Activated CD4-positive, alpha-beta T cell treated with anti-CD3 and anti-CD28 coated beads, Interleukin-2, amount 50 U/mL, for 48 hours (primary cell): ENCODE measurements around the gene NGFR.
A peak's percentile ranks its signal among the peaks of the same experiment; 100 is the strongest.
"Not testable (repeated sequence)": the region's sequence is repeated elsewhere in the genome, so short reads cannot be mapped to it uniquely, and the experiment has no call there.

Experiments used
- DNase-seq, 2 experiments: peaks; one replicate each; pipeline ENCODE4 v3.0.0-alpha.2; 2020

The NGFR gene

DNA sequence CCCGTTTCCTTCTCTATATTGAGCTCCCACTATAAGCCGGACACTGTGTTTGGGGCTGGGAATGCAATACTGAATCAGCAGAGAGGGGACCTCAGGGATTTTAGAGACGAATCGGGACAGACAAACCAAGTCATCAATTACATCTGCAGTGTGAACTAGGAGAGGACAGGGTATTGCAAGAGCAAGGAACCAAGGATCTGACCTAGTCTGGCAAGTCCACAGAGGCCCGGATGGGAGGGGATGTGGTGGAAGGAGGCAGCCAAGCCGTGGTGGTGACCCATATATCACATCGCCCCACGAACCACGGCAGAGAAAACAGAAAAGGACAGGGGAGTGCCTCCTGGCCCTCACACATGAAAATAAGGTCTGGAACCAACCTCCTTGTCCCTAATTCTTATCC lies 52.5 kb downstream of the NGFR start:
- DNase-seq: no peak

DNA sequence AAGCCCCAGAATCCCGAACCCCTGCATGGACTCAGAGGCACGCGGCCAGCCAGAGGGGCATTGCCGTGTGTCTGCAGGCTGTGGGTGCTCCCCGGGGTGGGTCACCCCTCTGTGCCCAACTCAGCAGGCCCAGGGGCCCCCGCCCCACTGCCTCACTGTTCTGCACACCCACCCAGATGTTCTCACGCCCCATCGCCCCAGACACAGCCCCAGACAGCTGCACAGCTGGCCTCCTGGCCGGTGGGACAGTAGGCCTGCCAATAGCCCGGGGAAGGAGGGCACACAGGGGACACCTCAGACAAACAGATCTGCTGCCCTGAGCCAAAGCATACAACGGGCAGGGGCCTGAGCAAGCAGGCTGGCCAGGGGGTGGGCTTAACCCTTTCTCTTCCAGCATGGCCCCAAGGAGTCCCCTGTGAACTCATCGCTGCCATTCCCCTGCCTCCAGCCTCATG lies 53.0 kb downstream of the NGFR start:
- DNase-seq: no peak

DNA sequence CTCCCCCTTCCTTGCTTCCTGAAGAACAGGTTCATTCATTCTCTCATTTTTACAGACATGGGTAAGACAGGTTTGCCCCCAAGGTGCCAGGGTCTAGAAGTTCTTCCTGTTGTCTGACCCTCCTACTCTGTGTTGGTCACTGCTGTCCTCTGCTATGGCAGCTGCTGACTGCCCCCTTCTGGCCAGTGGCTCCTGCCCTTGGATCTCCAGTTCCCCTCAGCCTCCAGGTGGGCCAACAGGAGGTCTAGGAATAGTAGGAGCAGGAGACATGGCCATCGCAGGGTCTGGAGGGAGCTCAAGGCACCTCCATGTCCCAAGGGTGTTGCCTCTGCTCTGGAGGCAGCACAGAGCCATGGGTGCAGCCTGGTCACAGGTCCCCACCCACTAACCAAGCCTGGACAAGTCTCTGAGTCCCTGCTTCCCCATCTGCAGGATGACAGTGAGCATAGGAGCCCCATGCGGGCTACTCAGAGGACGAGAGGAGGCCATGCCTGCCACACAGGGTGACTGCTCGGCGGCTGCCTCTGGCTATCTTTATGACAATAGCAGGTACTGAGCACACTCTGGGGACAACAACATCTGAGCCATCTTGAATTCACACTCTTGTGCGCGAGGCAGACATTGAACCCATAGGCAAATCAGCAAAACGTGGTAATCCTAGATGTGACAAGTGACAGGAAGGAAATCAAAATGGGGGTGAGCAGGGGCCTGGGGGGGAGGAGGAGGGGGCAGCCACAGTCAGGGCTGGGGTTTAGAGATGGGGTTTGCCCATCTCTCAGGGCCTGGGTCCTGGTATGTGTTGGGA lies 53.6 kb downstream of the NGFR start:
- DNase-seq: peak in 1 of 2 experiments; percentile 33

DNA sequence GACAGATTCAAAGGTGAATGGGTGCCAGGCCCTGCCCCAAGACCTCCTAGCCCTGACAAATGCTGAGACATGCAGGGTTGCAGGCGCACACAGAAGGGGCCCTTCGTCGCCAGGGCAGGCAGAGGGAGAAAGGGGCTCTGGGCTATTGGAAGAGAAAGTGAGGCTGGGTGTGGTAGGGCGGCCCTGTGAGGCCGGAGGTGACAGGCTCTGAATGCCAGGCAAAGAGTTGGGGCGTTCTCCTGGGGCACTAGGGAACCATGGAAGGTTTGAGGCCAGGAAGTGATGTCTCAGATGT lies 54.2 kb downstream of the NGFR start:
- DNase-seq: no peak

DNA sequence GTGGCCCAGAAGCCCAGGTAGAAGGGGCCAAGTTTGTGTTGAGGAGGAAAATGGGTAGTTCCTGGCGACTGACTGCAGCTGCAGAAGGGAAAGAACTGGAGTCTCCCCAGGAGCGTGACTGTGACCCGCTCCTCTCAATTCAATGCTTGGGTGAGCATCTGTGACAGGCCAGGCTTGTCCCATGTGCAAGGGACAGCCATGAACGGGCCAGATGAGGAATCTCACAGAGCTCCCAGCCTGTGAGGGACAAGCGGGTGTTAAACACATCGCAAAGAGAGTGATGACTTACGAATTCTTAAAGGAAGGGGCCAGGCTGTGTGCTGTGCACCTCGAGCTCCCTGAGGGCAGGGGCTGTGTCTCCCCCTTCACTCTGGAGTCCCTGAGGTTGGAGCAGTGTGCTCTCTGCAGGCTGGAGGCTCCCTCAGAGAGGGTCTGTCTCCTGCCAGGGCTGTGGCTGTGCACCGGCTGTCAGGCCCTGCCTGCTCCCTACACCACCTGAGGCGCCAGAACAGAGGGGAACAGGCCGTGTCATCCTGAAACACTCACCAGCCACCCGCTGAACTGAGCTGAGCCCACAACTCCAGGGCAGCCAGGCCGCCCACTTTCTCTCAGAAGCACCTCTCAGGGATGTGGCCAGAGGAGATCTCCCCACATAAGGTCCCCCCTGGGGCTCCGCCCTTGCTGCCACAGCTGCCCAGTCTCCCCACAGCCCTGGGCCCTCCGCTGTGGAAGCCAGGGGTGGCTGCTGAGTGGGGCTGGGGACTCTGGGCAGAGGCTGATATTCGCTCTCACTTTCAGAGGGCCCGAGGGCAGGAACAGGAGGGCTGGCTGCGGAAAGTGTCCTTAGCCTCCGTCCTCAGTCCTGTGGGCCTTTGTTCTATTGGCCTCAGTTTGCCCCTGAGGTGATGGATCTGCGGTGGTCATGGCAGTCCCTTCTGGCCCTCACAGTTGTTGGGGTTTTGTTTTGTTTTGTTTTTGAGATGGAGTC lies 54.9 kb downstream of the NGFR start:
- DNase-seq: no peak

DNA sequence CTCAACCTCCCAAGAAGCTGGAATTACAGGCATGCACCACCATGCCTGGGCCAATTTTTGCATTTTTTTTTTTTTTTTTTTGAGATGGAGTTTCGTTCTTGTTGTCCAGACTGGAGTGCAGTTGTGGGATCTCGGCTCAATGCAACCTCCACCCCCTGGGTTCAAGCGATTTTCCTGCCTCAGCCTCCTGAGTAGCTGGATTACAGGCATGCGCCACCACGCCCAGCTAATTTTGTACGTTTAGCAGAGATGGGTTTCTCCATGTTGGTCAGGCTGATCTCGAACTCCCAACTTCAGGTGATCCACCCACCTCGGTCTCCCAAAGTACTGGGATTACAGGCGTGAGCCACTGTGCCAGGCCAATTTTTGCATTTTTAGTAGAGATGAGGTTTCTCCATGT lies 55.7 kb downstream of the NGFR start:
- DNase-seq: not testable (repeated sequence)

DNA sequence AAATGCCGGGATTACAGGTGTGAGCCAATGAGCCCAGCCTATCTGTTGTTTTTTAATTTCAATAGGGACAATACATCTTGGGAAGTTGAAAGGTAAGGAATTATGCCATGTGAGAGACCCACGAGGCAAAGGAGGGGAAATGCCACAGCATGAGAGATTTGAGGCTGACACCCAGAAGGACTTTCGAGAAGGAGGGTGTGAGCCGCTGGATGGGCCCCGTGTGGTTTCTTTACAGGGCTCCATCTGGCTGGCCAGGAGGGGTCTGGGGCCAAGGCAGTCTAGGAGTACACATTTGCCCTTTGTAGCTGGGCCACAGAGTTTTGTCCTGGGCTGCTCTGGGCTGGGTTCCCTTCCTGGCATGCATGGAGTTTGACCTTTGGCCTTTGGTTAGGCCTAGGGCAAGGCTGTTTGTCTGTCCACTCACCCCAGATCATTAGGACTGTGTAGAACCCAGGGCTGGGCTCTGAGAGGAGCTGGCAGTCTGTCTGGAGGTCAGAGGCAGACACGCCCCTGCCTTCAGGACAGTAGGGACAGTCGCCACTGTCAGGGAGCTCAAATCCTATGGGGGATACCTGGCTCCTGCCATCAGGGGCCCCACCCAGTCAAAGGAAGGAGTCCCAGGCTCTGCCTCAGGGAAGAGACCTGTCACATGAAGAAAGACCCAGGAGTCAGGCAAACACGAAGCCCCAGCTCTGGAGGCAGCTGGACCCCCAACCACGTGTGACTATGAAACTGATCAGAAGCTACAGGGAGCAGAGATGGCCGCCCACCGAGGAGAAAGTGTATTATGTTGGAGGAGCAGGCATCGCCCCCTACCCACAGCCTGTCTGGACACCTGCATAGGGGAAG lies 56.4 kb downstream of the NGFR start:
- DNase-seq: no peak

DNA sequence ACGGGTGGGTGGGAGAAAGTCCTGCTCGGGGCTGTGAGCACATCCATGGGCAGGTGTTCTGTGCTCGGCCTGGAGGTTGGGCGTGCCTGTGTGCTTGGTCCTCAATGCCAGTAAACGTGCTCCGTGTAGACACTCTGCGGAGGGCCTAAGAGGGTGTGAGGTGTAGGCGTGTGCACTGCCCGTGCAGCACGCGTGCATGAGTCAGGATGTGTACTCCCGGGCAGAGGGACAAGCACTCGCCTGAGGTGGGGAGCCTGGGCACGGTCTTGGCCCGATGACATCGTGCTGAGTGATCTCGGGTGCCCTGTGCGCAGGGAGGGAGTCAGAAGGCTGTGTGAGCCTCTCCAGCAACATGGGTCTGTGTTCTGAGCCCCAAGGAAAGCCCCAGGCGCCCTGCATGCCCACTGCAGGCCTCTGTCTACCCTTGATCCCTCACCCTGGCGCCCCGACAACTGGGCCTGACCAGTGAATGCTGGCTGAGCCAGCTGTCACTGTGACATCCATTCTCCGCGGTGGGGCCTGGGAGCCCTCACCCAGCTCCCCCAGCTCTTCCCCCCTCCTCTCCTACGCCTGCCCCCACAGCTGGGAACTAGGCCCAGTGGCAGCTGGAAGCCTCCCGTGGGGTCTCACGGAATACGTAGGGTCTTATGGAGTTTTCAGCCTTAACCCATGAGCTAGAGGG lies 57.1 kb downstream of the NGFR start:
- DNase-seq: no peak

DNA sequence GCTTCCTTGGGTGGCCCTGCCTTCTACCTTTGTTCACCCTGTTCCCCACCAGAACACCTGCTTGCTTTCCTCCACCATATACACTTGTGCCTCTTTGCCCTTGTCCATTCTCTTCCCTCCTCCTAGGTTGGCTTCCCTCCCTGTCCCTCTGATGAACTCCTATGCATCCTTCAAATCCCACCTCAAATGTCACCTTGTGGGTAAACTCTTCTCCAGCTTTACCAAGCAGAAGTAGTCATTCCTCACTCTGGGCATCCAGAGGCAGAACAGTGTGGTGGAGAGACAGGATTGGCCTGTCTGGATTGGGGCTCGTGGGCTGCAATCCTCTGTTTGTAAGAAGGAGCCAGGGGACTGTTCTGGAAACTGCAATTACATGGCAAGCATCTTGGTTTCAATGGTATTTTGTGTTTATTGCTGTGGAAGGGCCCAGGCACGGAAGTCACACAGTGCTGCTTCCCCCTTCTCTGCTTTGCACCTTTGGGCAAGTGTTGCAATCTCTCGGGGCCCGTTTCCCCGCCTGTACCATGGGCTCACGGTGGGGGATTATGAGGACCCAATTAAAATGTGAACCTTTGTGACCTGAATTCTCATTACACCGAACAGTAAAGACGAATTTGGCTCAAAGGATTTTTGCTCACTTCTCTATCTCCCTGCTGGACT lies 58.7 kb downstream of the NGFR start:
- DNase-seq: no peak

DNA sequence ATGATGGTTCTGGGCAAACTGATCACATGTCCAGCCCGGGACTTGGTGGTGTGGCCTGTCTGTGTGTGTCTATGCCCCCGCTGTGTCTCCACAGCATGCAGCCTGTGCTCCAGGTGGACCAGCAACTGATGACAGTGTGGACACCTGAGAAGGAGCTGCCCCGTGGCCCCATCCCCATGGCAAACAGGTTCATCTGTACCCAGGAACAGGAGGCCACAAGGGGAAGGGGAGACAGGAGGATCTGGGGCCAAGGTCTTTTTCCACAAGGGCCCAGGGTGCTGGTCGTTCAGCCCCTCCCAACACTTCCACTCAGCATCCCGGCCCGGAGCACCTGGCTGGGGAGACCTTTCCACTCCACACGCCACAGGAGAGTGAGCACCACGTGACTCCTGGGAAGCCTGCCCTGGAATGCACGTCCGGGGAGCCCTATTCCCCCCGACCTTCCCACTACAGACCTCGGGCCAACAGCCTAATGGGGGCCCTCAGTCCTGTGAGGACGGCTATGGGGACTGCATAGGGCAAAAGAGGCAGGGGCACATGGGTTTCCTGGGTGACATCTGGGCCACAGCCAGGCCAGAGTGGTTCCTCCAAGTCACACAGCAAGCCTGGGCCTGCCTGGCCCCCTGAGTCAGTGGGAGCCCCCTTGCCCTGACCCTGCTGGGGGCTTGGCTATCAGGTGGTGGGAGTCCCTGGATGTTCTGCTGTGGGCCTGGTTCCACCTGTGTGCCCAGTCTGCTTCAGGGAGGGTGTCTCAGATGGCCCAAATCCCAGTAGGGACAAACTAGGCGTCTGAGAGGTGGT lies 59.8 kb downstream of the NGFR start:
- no peak for DNase-seq

DNA sequence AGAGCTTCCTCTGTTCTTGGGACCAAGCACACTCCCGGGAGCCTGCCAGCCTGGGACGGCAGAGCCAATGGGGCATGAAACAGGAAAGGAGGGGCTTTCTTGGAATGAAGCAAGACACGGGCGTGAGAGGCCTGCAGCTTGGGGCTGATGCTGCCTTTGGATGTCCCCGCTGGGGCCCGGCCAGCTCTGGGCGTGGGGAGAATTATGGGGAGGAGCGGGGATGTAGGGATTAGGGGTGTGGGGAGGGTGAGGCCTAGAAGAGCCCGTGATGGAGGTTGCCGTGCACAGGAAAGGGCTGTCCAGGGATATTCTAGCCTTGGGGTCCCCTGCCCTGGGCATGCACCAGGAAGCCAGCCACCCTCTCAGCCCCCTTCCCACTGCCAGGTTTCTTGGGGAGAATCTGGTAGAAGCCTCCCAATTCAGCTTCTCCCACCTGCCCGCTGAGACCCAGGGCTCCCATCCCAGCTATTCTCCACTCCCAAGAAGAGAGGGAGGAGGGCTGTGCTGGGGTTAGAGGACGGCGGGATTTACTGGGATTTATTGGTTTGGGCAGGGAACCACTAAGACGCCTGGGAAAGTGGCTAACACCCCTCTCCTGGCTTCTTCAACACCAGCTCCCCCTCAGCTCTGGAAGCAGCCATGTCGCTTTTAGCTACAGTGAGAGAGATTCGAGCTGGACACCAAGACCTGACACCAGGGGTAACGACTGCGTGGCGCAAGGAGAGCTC lies 60.6 kb downstream of the NGFR start:
- no peak for DNase-seq

DNA sequence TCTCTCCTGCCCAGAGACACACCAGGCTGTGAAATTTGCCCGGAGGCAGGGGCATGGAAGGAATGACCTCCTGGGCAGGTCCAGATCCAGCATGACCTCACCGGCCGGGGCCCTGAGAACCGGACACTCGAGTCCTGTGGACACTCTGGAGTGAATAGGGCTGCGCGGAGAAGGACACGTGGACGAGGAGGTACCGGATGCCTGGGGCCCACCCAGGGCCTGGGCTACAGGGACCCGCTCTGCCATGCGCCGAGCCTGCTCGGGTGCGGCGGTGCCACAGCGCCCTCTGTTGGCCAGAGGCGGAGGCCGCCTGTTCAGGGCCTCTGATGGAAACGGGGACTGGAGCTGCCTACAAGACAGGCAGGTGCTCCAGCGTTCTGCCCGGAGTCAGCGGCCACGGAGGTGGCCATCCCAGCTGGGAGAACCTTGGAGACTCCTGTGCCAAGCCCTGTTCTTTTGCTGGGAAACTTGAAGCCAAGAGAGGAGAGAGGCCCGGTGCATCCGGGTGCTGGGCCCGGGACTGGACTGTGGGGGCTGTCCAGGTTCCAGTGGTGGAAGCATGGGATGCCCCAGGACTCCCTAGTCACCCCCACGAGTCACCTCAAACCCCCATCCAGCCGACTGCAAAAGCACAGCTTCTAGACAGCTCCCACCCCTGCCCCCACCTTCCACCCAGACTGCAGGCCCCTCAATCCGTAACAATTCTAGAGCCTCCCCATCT lies 61.3 kb downstream of the NGFR start:
- DNase-seq: peak; percentile 86 to 87

DNA sequence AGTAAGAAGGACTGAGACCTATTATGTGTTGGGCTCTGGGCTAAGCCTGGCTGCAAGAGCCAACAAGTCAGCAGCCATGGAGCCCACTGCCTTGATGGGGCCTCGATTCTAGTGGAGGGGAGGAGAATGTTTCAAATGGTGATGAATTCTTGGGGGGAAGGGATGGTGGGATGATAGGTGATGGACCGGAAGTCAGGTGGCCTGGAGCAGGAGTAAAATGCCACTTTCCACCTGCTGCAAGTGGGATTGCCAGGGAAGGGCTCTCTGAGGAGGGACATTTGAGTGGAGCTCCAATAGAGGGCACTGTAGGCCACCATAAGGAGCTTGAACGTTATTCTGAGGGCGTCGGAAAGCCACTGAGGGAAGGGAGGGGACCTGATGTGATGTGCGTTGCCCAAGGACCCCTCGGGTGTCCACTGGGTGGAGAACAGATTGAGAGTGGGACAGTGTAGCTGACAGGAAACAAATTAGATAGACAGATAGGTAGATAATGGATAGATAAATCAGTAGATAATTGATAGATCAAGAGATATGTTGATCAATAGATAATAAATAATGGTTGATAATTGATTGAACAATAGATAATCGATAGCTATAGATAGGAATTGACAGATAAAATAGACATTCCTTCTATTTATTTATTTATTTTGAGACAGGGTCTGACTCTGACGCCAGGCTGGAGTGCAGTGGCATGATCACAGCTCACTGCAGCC lies 62.4 kb downstream of the NGFR start:
- peak; percentile 30 to 56 for DNase-seq
